GM12891 (cell line): ENCODE results near the gene TNFRSF11A.

Experiments
- PAX5 ChIP-seq: IDR thresholded peaks from 2 replicates; pipeline ENCODE4 v1.6.1; 2011; ENCODE audit warnings: low read length, moderate library complexity, mild to moderate bottlenecking; ENCODE audit not compliant: insufficient read depth, severe bottlenecking
- POLR2AphosphoS5 ChIP-seq: IDR thresholded peaks from 2 replicates; pipeline ENCODE4 v1.6.1; 2011; ENCODE audit warnings: low read depth, low read length, control low read depth
- TAF1 ChIP-seq: IDR thresholded peaks from 2 replicates; pipeline ENCODE4 v1.6.1; 2011; ENCODE audit warnings: low read depth, low read length, control low read depth

GRCh38 chr18:62381373-62381772 lies 56.3 kb downstream of the TNFRSF11A start:
- TF ChIP-seq TAF1, result no peak
- TF ChIP-seq PAX5, result no peak
- TF ChIP-seq POLR2AphosphoS5, result no peak
